Endodermal cell (in vitro differentiated cells): ENCODE measurements around the gene SPEN. TPM values are rescaled to one million over a fixed set of nuclear protein-coding genes. Genes with fewer than 3 reads are reported as not detected.

Source experiments
- DNase-seq: peaks from one replicate; pipeline ENCODE4 v3.0.0-alpha.2; 2017
- H3K27ac ChIP-seq: 2 replicates; pipeline ENCODE4 v1.5.1; 2013; ENCODE audit warnings: mild to moderate bottlenecking, low read depth, low read length, moderate library complexity
- H3K27me3 ChIP-seq: 2 replicates; pipeline ENCODE4 v1.6.1; 2013; ENCODE audit warnings: mild to moderate bottlenecking, low read length, moderate library complexity; ENCODE audit not compliant: insufficient read depth, control insufficient read depth, poor library complexity, severe bottlenecking
- H3K36me3 ChIP-seq: 2 replicates; pipeline ENCODE4 v1.7.0; 2013; ENCODE audit warnings: mild to moderate bottlenecking, low read length, moderate library complexity; ENCODE audit not compliant: control insufficient read depth, insufficient read depth
- H3K4me1 ChIP-seq: one replicate; pipeline ENCODE4 v1.7.0; 2013; ENCODE audit warnings: low read length; ENCODE audit not compliant: control insufficient read depth, insufficient read depth
- H3K4me3 ChIP-seq: 2 replicates; pipeline ENCODE4 v1.5.1; 2013; ENCODE audit warnings: mild to moderate bottlenecking, low read length, moderate library complexity
- H3K9ac ChIP-seq: 2 replicates; pipeline ENCODE4 v1.6.1; 2013; ENCODE audit warnings: mild to moderate bottlenecking, low read length, moderate library complexity; ENCODE audit not compliant: poor library complexity, severe bottlenecking; ENCODE audit errors: extremely low read depth
- H3K9me3 ChIP-seq: 2 replicates; pipeline ENCODE4 v1.6.1; 2013; ENCODE audit warnings: mild to moderate bottlenecking, low read length, moderate library complexity; ENCODE audit not compliant: control insufficient read depth
- H3K27ac Mint-ChIP-seq: 2 replicates; pipeline ENCODE4 v1.8.0; 2020; ENCODE audit warnings: mixed read lengths
- H3K27me3 Mint-ChIP-seq: 2 replicates; pipeline ENCODE4 v1.8.0; 2021; ENCODE audit warnings: mild to moderate bottlenecking, mixed read lengths; ENCODE audit not compliant: insufficient read depth
- H3K36me3 Mint-ChIP-seq: 2 replicates; pipeline ENCODE4 v1.8.0; 2020; ENCODE audit warnings: low read depth, mixed read lengths
- H3K4me1 Mint-ChIP-seq: 2 replicates; pipeline ENCODE4 v1.8.0; 2020; ENCODE audit warnings: mixed read lengths
- H3K4me3 Mint-ChIP-seq: 2 replicates; pipeline ENCODE4 v1.8.0; 2020; ENCODE audit warnings: mild to moderate bottlenecking, moderate library complexity, mixed read lengths
- H3K9me3 Mint-ChIP-seq: 2 replicates; pipeline ENCODE4 v1.8.0; 2020; ENCODE audit warnings: mild to moderate bottlenecking, mixed read lengths
- WGBS, 2 experiments: methylation state at CpG; one replicate each; pipeline versions ENCODE4 v1.1.5 to v1.1.7; 2013; ENCODE audit warnings: missing lambda C conversion rate in 2 of 2, mixed read lengths in 1 of 2; ENCODE audit not compliant: insufficient coverage in 1 of 2, insufficient read length in 1 of 2; 5-methylcytosine and 5-hydroxymethylcytosine counted together
- total RNA-seq, 2 donors: library from RNA; stranded (reverse); fragmentation: NEBNext Ultra II Directional in 1 of 2; extraction: Animal tissue kit (Norgen Biotek cat#: 25700) in 1 of 2; gene quantifications; 2 replicates in 1 of 2; 3 replicates in 1 of 2; pipeline ENCODE4 v1.2.1, GENCODE V29; 2021
- TF ChIP-seq, protein P1 (sequence below): fragments of 200-600 bp; sonication (generic); conservative IDR thresholded peaks from 2 replicates; pipeline ENCODE4 v1.5.0; 2021; ENCODE audit warnings: antibody characterized with exemption, mild to moderate bottlenecking

Gene SPEN
- total RNA-seq, 2 donors from 2014 or later: 61.5 to 71.9 TPM

DNA sequence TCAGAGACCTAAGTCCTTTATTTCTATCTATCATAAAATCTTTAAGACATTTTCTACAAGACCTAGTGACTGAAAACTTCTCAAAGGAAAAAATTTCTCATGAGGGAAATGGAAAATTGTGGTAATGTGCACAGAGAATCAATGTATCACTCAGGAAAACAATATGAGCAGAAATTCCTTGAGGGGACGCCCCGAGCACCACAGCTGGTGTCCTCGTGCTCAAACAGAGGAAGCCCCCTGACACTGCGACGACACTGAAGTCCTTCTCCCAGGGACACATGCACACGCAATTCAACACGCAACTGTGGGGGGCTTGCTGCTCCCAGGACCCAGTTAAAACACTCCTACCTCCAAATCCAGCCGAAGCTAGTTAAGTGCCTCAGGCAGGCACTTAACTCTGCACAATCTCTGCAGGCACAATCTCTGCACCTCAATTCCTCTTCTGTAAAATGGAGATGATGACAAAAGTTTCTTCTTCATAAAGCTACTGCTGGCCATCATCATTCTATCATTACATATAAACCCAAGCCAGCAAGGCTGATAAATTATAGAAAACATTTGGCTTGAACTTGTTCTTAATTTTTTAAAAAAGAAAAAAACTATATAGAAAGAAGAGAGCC is 112.4 kb downstream of the SPEN start:
- no peaks in the 10 kb centered on the region for H3K36me3 ChIP-seq
- TF ChIP-seq, protein P1, sequence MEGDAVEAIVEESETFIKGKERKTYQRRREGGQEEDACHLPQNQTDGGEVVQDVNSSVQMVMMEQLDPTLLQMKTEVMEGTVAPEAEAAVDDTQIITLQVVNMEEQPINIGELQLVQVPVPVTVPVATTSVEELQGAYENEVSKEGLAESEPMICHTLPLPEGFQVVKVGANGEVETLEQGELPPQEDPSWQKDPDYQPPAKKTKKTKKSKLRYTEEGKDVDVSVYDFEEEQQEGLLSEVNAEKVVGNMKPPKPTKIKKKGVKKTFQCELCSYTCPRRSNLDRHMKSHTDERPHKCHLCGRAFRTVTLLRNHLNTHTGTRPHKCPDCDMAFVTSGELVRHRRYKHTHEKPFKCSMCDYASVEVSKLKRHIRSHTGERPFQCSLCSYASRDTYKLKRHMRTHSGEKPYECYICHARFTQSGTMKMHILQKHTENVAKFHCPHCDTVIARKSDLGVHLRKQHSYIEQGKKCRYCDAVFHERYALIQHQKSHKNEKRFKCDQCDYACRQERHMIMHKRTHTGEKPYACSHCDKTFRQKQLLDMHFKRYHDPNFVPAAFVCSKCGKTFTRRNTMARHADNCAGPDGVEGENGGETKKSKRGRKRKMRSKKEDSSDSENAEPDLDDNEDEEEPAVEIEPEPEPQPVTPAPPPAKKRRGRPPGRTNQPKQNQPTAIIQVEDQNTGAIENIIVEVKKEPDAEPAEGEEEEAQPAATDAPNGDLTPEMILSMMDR: no peak
- peaks cover 7% of the 10 kb centered on the region for H3K36me3 Mint-ChIP-seq
- H3K27ac ChIP-seq: no peak overlapping the region
- peaks cover 43% of the 10 kb centered on the region for H3K4me1 Mint-ChIP-seq
- no peak overlapping the region for H3K4me3 ChIP-seq
- no peak overlapping the region for H3K27ac Mint-ChIP-seq
- WGBS, 2 experiments: 93 to 97% methylated on average over 7 to 8 of the region's 8 CpGs
- H3K9me3 ChIP-seq: no peaks in the 10 kb centered on the region
- peaks cover 3% of the 10 kb centered on the region for H3K27me3 Mint-ChIP-seq
- DNase-seq: no peak
- H3K9me3 Mint-ChIP-seq: no peaks in the 10 kb centered on the region
- no peaks in the 10 kb centered on the region for H3K4me1 ChIP-seq
- no peak overlapping the region for H3K4me3 Mint-ChIP-seq
- no peak overlapping the region for H3K9ac ChIP-seq
- H3K27me3 ChIP-seq: no peaks in the 10 kb centered on the region

DNA sequence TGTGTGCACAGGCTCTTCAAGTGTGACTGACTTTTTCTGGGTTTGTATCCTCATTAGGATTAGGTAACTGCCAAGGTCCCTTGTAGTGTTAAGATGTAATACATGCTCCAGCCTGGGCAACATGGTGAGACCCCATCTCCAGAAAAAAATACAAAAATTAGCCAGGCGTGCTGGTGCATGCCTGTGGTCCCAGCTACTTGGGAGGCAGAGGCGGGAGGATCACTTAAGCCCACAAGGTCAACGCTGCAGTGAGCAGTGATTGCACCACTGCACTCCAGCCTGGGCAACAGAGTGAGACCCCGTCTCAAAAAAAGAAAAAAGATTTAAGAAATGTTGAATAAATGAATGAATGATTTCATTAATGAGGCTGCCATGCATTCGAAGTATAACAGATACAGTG is 113.3 kb downstream of the SPEN start:
- TF ChIP-seq, protein P1: no peak
- peaks cover 13% of the 10 kb centered on the region for H3K36me3 Mint-ChIP-seq
- no peaks in the 10 kb centered on the region for H3K9me3 Mint-ChIP-seq
- H3K36me3 ChIP-seq: no peaks in the 10 kb centered on the region
- no peak overlapping the region for H3K4me3 Mint-ChIP-seq
- peaks cover 3% of the 10 kb centered on the region for H3K27me3 Mint-ChIP-seq
- 91 to 96% methylated on average over 4 to 5 of the region's 5 CpGs for WGBS, 2 experiments
- no peaks in the 10 kb centered on the region for H3K9me3 ChIP-seq
- H3K4me1 ChIP-seq: no peaks in the 10 kb centered on the region
- peaks cover 43% of the 10 kb centered on the region for H3K4me1 Mint-ChIP-seq
- H3K27ac ChIP-seq: no peak overlapping the region
- no peak overlapping the region for H3K27ac Mint-ChIP-seq
- no peak overlapping the region for H3K9ac ChIP-seq
- no peak overlapping the region for H3K4me3 ChIP-seq
- H3K27me3 ChIP-seq: no peaks in the 10 kb centered on the region
- DNase-seq: no peak

DNA sequence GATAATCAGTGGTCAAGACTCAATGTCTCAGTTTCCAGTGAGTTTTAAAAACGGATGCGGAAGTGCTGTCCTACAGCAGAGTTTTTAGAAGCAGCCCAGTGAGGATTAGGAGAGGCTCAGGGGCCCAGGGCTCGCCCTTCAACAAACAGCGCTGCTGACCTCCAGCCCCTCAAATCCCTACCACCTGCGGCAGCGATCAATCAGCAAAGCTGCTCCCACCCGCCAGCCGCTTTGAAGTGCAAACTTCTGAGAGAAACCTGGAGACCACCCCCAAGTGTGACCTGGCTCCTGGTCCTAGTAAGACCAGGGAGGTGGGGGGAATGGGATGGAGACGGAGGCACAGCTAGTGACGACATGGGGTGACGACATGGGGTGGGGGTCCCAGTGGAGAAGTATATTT is 114.0 kb downstream of the SPEN start:
- Histone ChIP-seq H3K27me3 (no peaks in the 10 kb centered on the region), H3K4me3 (no peak overlapping the region), H3K9ac (no peak overlapping the region), H3K36me3 (no peaks in the 10 kb centered on the region), H3K27ac (no peak overlapping the region), H3K9me3 (no peaks in the 10 kb centered on the region), H3K4me1 (no peaks in the 10 kb centered on the region)
- 26 to 54% methylated on average over 5 to 11 of the region's 11 CpGs for WGBS, 2 experiments
- TF ChIP-seq, protein P1: no peak
- Mint-ChIP-seq H3K36me3 (peaks cover 15% of the 10 kb centered on the region), H3K4me1 (peaks cover 43% of the 10 kb centered on the region), H3K27me3 (peaks cover 3% of the 10 kb centered on the region), H3K27ac (peak overlapping the region; percentile 3), H3K4me3 (no peak overlapping the region), H3K9me3 (no peaks in the 10 kb centered on the region)
- DNase-seq: peak; percentile 86
